Memory B cell (primary cell): ENCODE data around the gene GRIA4.

Source experiments
- ATAC-seq: fragments of 150-1000 bp; cut with Tn5 transposase; 2 replicates; pipeline ENCODE4 v1.10.0; 2021; ENCODE audit warnings: low read depth, mild to moderate bottlenecking, moderate library complexity
- DNase-seq, 2 donors: peaks; one replicate each; pipeline ENCODE4 v3.0.0; 2022; ENCODE audit warnings: low spot score in 2 of 2
- H3K27ac Mint-ChIP-seq: one replicate; pipeline ENCODE4 v1.8.0; 2022; ENCODE audit warnings: mild to moderate bottlenecking, moderate library complexity, mixed read lengths
- H3K27me3 Mint-ChIP-seq: one replicate; pipeline ENCODE4 v1.8.0; 2022; ENCODE audit warnings: mixed read lengths
- H3K36me3 Mint-ChIP-seq: one replicate; pipeline ENCODE4 v1.8.0; 2022; ENCODE audit warnings: mild to moderate bottlenecking, mixed read lengths
- H3K4me1 Mint-ChIP-seq: one replicate; pipeline ENCODE4 v1.8.0; 2022; ENCODE audit warnings: mixed read lengths
- H3K4me3 Mint-ChIP-seq: one replicate; pipeline ENCODE4 v1.8.0; 2022; ENCODE audit warnings: mild to moderate bottlenecking, moderate library complexity, mixed read lengths
- H3K9me3 Mint-ChIP-seq: one replicate; pipeline ENCODE4 v1.8.0; 2022; ENCODE audit warnings: mixed read lengths

GRIA4 gene

GRCh38 chr11:105811242-105811641 lies 201.4 kb downstream of the GRIA4 start:
- Mint-ChIP-seq H3K27ac (no peak overlapping the region), H3K4me1 (no peaks in the 10 kb centered on the region), H3K27me3 (no peaks in the 10 kb centered on the region), H3K36me3 (no peaks in the 10 kb centered on the region), H3K4me3 (no peak overlapping the region), H3K9me3 (no peaks in the 10 kb centered on the region)
- ATAC-seq (no peak), DNase-seq (no peak)

- H3K27ac Mint-ChIP-seq: no peak overlapping the region
- no peak for ATAC-seq
- no peak for DNase-seq
Measured at GRCh38 chr11:105821372-105821771, 211.5 kb downstream of the GRIA4 start.

GRCh38 chr11:105821781-105822180 lies 211.9 kb downstream of the GRIA4 start:
- Mint-ChIP-seq H3K36me3 (no peaks in the 10 kb centered on the region), H3K4me1 (no peaks in the 10 kb centered on the region), H3K4me3 (no peak overlapping the region), H3K27ac (no peak overlapping the region), H3K27me3 (peaks cover 3% of the 10 kb centered on the region), H3K9me3 (no peaks in the 10 kb centered on the region)
- DNase-seq (no peak), ATAC-seq (no peak)

More at GRCh38 chr11:105821372-105821771, 211.5 kb downstream of the GRIA4 start:
- H3K36me3 Mint-ChIP-seq: no peaks in the 10 kb centered on the region
- peaks cover 3% of the 10 kb centered on the region for H3K27me3 Mint-ChIP-seq
- no peak overlapping the region for H3K4me3 Mint-ChIP-seq
- H3K9me3 Mint-ChIP-seq: no peaks in the 10 kb centered on the region
- H3K4me1 Mint-ChIP-seq: no peaks in the 10 kb centered on the region

- DNase-seq (no peak), ATAC-seq (no peak)
- Mint-ChIP-seq H3K4me1 (no peaks in the 10 kb centered on the region), H3K27me3 (peaks cover 3% of the 10 kb centered on the region), H3K4me3 (no peak overlapping the region), H3K9me3 (no peaks in the 10 kb centered on the region), H3K27ac (no peak overlapping the region), H3K36me3 (no peaks in the 10 kb centered on the region)
Measured at GRCh38 chr11:105823495-105824033, 213.7 kb downstream of the GRIA4 start.

GRCh38 chr11:105824457-105825013 lies 214.7 kb downstream of the GRIA4 start:
- H3K27ac Mint-ChIP-seq: no peak overlapping the region
- no peaks in the 10 kb centered on the region for H3K36me3 Mint-ChIP-seq
- no peak for DNase-seq
- peaks cover 4% of the 10 kb centered on the region for H3K27me3 Mint-ChIP-seq
- H3K9me3 Mint-ChIP-seq: no peaks in the 10 kb centered on the region
- ATAC-seq: no peak
- H3K4me1 Mint-ChIP-seq: peaks cover 6% of the 10 kb centered on the region
- H3K4me3 Mint-ChIP-seq: no peak overlapping the region

GRCh38 chr11:105825141-105825540 lies 215.3 kb downstream of the GRIA4 start:
- Mint-ChIP-seq H3K4me3 (no peak overlapping the region), H3K9me3 (no peaks in the 10 kb centered on the region), H3K27me3 (peaks cover 4% of the 10 kb centered on the region), H3K27ac (no peak overlapping the region), H3K36me3 (no peaks in the 10 kb centered on the region), H3K4me1 (peaks cover 12% of the 10 kb centered on the region)
- DNase-seq (no peak), ATAC-seq (no peak)

GRCh38 chr11:105827906-105828305 lies 218.0 kb downstream of the GRIA4 start:
- no peaks in the 10 kb centered on the region for H3K36me3 Mint-ChIP-seq

GRCh38 chr11:105829084-105829483 lies 219.2 kb downstream of the GRIA4 start:
- ATAC-seq: peak; percentile 99
- H3K4me3 Mint-ChIP-seq: no peak overlapping the region

More at GRCh38 chr11:105827906-105828305, 218.0 kb downstream of the GRIA4 start:
- peaks cover 1% of the 10 kb centered on the region for H3K27me3 Mint-ChIP-seq
- H3K4me1 Mint-ChIP-seq: peaks cover 12% of the 10 kb centered on the region
- H3K9me3 Mint-ChIP-seq: no peaks in the 10 kb centered on the region
- DNase-seq (no peak), ATAC-seq (no peak)
- no peak overlapping the region for H3K4me3 Mint-ChIP-seq
- no peak overlapping the region for H3K27ac Mint-ChIP-seq

GRCh38 chr11:105834461-105834860 lies 224.6 kb downstream of the GRIA4 start:
- Mint-ChIP-seq H3K27me3 (peaks cover 4% of the 10 kb centered on the region), H3K27ac (no peak overlapping the region), H3K36me3 (no peaks in the 10 kb centered on the region), H3K9me3 (no peaks in the 10 kb centered on the region), H3K4me3 (no peak overlapping the region), H3K4me1 (peaks cover 7% of the 10 kb centered on the region)
- no peak for DNase-seq
- ATAC-seq: no peak

More at GRCh38 chr11:105829084-105829483, 219.2 kb downstream of the GRIA4 start:
- Mint-ChIP-seq H3K36me3 (no peaks in the 10 kb centered on the region), H3K27ac (peak overlapping the region; percentile 33), H3K4me1 (peaks cover 12% of the 10 kb centered on the region), H3K27me3 (peaks cover 1% of the 10 kb centered on the region), H3K9me3 (no peaks in the 10 kb centered on the region)
- DNase-seq: peak in 1 of 2 donors; percentile 7

- no peak overlapping the region for H3K27ac Mint-ChIP-seq
- H3K27me3 Mint-ChIP-seq: peaks cover 6% of the 10 kb centered on the region
- H3K4me1 Mint-ChIP-seq: no peaks in the 10 kb centered on the region
- no peaks in the 10 kb centered on the region for H3K9me3 Mint-ChIP-seq
- no peak for ATAC-seq
- H3K36me3 Mint-ChIP-seq: no peaks in the 10 kb centered on the region
- no peak for DNase-seq
- H3K4me3 Mint-ChIP-seq: no peak overlapping the region
Measured at GRCh38 chr11:105838668-105839384, 229.0 kb downstream of the GRIA4 start.

- Mint-ChIP-seq H3K9me3 (no peaks in the 10 kb centered on the region), H3K27me3 (peaks cover 5% of the 10 kb centered on the region), H3K36me3 (no peaks in the 10 kb centered on the region), H3K27ac (no peak overlapping the region), H3K4me1 (no peaks in the 10 kb centered on the region), H3K4me3 (no peak overlapping the region)
- DNase-seq (no peak), ATAC-seq (no peak)
Measured at GRCh38 chr11:105840391-105840790, 230.5 kb downstream of the GRIA4 start.

GRCh38 chr11:105852403-105852802 lies 242.5 kb downstream of the GRIA4 start:
- Mint-ChIP-seq H3K9me3 (no peaks in the 10 kb centered on the region), H3K4me1 (no peaks in the 10 kb centered on the region), H3K36me3 (no peaks in the 10 kb centered on the region), H3K27me3 (peaks cover 5% of the 10 kb centered on the region), H3K27ac (no peak overlapping the region), H3K4me3 (no peak overlapping the region)
- DNase-seq (no peak), ATAC-seq (no peak)

GRCh38 chr11:105854269-105854668 lies 244.4 kb downstream of the GRIA4 start:
- DNase-seq (no peak), ATAC-seq (no peak)
- no peak overlapping the region for H3K4me3 Mint-ChIP-seq
- no peaks in the 10 kb centered on the region for H3K9me3 Mint-ChIP-seq
- H3K36me3 Mint-ChIP-seq: no peaks in the 10 kb centered on the region
- peaks cover 5% of the 10 kb centered on the region for H3K27me3 Mint-ChIP-seq
- H3K4me1 Mint-ChIP-seq: no peaks in the 10 kb centered on the region
- H3K27ac Mint-ChIP-seq: no peak overlapping the region

GRCh38 chr11:105856954-105857353 lies 247.1 kb downstream of the GRIA4 start:
- no peaks in the 10 kb centered on the region for H3K36me3 Mint-ChIP-seq
- H3K4me1 Mint-ChIP-seq: no peaks in the 10 kb centered on the region
- DNase-seq (no peak), ATAC-seq (no peak)
- H3K27ac Mint-ChIP-seq: no peak overlapping the region
- H3K4me3 Mint-ChIP-seq: no peak overlapping the region
- H3K27me3 Mint-ChIP-seq: peaks cover 6% of the 10 kb centered on the region
- H3K9me3 Mint-ChIP-seq: no peaks in the 10 kb centered on the region
